ENCODE results near the gene SNRNP25.
"Not testable (repeated sequence)": the region's sequence is repeated elsewhere in the genome, so short reads cannot be mapped to it uniquely, and the experiment has no call there.

Gene SNRNP25

GRCh38 chr16:42069-42457 lies 11.6 kb upstream of the SNRNP25 start:
- no peak for DNase-seq

DNA sequence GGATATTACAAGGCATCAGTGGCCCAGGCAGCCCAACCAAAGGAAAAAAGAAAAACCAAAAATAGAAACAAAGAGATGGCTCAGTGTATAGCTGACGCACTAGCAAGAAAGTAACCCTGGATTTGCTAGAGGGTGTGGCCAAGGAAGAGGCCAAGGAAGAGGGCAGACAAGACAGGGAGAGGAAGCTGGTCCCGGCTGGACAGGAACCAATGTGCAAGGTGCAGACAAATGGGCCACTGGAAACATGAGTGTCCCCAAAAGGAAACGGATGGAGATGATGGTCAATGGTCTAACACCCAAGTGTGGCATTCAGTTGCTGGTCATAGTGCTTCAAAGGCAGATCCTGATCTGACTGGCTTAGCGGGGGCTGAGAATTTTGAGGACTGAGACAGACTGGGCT lies 10.9 kb upstream of the SNRNP25 start:
- no peak for DNase-seq

- no peak for DNase-seq
Observed at GRCh38 chr16:43294-43693, 10.3 kb upstream of the SNRNP25 start.

GRCh38 chr16:44655-45054 lies 9.0 kb upstream of the SNRNP25 start:
- DNase-seq = no peak

DNA sequence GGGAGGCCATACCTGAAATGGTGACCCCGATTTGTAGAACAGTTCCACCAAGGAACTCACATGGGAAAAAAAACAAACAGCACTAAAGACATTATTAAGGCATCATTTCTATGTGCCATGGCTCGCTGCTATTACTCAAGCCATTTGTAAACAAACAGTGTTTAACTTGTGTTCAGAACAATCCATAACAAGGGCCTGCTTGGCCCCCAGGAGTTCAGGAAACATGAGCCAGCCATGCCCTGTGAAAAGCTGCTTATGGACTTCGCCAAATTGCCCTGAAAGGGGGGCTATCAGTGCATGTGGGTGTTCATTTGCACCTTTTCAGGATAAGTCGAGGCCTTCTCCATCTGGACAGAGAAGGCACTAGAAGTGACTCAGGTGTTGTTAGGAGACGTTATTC lies 8.2 kb upstream of the SNRNP25 start:
- no peak for DNase-seq

DNA sequence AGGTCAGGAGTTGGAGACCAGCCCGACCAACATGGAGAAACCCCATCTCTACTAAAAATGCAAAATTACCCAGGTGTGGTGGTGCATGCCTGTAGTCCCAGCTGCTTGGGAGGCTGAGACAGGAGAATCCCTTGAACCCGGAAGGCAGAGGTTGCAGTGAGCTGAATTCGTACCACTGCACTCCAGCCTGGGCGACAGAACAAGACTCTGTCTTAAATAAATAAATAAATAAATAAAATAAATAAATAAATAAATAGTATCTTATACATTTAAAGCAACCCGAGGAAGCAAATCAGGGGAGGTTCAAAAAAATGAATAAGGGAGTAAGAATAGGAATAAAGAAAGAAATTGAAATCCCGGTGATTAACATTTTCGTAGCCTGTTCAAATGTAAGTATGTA lies 7.1 kb upstream of the SNRNP25 start:
- not testable (repeated sequence) for DNase-seq

DNA sequence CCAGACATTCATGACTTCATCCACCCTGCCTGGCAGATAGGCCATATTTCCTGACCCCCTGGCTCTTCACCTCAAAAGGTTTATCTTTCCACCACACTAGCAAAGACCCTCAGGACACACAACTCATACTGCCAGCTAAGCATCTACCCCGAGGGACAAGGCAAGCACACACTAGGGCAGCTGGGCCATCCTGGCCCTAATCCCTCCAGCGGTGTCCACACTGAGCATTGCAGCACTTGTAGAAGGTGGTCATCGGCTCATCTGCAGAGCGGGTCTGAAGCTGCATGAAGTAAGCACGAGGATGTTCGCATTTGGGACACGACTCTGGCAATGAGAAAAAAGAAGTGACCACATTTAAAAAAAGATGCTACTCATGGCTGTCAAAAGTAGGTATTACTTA lies 6.4 kb upstream of the SNRNP25 start:
- DNase-seq = no peak

- DNase-seq = no peak
Observed at GRCh38 chr16:50769-51591, 2.6 kb upstream of the SNRNP25 start.

- DNase-seq = no peak
Observed at GRCh38 chr16:54237-54581, 581 bp downstream of the SNRNP25 start.

DNA sequence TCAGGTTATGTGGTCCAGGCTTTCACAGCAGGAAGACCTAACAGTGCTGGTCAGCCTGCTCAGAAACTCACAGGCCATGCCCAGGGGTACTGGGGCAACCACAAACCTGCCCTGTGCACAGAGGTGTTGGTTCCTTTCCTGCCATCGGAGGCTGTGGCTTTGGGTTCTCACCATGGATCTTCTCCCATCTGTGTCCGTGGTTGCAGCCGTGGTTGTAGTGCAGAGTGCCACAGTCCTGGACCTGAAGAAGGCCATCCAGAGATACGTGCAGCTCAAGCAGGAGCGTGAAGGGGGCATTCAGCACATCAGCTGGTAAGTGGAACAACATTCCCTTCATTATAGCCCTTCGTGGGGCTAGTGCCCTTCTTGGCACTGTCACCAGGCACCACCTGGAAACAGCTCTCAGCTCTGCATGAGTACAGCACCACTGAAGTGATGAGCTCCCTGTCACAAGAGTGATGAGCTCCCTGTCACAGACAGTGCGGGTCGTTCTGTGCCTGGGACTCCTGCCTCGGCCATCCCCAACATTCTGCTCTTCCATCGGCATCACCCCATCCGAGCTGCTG lies 2.0 kb downstream of the SNRNP25 start:
- DNase-seq = no peak

- no peak for DNase-seq
Observed at GRCh38 chr16:56231-56927, 2.8 kb downstream of the SNRNP25 start.

DNA sequence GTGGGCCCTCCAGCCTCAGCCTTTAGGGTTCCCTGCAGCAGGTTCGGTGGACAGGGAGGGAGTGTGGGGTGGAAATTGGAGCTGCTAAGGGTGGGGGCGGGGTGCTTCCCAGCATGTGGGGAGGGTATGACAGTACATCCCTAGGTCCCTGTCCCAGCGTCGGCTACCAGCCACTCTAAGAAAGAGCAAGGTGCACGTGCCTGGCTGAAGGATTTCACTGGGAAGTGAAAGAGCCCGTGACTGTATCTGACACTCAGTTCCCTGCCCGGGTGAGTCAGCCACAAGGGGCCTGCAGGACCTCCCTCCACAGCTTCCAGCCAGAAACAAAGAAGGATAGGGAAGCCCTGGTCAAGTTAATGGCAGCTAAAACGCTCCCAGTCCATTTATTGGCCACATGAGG lies 4.1 kb downstream of the SNRNP25 start:
- DNase-seq = no peak

DNA sequence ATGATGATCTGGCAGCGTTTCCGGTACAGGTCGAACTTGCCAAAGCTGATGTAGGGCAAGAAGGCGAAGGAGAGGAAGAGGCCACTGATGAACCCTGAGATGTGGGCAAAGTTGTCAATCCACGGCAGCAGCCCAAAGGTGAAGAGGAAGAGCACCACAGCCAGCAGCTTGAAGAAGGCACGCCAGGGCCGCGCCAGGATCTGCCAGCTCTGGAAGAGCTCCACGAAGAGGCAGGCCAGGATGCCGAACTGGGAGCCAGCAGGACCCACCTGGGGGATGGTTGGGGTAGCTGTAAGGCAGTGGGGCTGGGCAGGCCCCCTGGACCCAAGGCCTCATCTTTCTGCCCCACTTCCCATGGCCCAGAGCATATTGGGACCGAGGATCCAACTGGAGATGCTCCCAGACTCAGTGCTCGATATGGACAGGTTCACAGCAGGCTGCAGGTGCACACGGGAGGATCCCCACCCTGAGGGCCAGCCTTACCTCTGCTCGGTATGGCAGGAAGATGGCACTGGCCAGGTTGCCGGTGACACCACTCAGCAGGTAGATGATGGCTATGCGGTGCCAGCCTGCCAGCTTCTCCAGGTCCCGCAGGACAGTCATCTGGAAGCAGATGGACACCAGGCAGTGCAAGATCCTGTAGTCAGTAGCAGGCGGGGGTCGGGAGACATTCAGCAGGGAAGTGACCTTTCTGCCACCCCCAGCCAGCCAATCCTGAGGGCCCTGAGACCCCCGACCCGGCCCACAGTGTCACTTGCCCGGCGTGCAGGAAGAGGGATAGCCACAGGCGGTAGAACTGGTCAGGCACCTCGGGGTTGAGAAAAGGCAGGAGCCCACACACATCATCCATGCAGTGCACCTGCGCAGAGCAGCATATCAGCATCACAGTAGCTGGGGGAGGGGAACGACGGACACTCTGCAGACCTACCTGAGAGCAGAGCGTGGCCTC lies 5.1 kb downstream of the SNRNP25 start:
- DNase-seq = no peak

DNA sequence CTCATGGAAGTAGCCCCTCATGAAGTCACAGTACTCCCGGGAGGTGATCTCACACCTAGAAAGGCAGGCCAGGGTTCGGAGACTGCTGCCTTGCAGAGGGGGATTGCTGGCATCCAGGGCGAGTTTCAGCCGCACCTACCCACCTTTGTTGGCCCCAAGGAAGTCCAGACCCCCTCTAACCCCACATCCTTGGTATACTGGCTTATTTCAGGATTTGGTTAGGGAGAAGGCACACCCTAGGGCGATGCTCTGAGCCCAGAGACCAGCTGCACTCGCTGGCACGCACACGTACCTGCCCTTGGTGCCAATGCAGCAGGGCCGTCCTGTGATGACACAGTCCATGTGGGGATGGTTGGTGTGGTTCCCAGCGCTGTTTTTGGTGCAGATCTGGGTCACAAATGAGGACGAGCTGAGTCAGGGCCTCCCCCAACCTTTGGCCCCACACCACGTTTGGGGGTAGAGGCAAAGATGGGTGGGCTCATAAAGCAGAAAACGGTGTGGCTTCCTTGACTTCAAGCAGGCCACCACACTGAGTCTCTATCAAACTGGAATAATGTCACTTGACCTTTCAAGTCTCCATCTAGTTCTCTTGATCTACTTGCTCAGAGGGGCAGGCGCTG lies 5.9 kb downstream of the SNRNP25 start:
- DNase-seq = no peak

DNA sequence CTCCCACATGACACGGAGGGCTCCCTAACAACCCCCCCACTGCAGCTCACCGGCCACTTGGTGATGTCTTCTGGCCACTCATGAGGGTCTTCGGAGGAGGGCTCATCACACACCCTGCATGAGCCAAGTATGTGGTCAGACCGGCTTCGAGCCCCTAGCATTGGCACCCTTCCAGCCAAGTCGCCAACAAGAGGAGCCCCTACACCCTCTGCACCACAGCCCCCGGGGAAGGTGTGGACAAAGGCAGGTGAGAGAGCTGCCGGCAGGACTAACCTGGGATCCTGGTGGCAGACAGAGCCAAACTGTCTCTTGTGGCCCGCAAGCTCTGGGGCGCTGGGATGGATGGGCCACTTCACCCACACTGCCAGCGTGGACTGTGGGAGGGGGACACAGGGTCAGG lies 6.5 kb downstream of the SNRNP25 start:
- DNase-seq = no peak

DNA sequence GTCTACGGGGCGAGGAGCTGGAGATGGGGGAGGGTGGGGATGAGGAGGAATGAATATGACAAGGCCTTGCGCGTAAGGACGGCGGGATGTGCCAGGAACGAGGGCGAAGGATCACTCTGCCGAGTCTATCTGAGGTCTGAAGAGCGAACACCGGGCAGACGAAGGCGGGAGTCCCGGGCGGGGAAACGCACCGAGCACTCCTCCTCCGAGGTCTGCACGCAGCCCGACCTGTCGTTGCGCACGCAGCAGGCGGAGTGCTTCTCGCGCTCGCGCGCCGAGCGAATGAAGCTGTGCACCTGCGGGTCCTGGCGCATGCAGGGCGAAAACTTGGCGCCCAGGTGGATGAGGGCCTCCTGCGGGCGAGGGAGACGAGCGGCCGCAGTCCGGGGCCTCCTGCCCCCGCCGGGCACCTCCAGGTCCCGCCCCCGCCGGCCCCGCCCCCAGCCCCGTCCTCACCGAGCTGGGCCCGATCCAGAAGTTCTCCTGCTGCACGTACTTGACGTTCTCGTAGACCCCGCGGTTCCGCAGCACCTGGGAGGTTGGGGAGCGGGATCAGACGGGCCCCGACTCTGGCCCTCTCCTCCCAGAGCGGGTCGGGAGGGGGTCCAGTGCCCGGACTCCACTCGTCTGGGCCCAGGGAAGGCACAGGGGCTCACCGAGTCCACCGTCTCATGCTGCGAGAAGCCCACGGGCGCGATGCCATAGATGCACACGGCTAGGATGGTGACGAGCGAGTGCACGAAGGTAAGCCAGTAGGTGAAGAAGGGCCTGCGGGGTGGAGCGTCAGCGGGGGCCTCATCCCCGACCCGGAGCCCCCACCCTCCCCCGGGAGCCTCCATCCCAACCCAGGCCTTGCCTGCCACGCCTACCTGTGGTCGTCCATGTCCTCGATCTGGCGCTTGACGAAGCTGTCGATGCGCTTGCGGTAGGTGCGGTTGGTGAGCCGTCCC lies 7.6 kb downstream of the SNRNP25 start:
- no peak for DNase-seq

DNA sequence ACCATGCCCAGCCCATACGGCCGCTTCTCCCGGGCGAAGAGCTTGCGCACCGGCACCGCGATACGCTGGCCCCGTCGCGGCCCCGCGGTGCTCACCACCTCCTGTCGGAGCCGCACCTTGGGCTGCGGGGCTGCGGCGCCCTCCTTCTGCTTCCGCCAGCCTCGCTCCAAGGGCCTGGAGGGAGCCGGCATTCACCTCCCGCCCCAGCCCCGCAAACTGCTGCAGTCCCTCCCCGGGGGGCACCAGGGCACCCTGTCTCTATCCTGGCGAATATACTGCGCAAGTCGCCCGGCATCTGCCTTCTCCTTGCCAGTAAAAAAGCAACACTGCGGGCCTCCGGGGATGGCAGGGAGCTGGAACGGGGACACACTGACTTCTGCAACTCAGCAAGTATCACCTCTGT lies 8.3 kb downstream of the SNRNP25 start:
- no peak for DNase-seq

DNA sequence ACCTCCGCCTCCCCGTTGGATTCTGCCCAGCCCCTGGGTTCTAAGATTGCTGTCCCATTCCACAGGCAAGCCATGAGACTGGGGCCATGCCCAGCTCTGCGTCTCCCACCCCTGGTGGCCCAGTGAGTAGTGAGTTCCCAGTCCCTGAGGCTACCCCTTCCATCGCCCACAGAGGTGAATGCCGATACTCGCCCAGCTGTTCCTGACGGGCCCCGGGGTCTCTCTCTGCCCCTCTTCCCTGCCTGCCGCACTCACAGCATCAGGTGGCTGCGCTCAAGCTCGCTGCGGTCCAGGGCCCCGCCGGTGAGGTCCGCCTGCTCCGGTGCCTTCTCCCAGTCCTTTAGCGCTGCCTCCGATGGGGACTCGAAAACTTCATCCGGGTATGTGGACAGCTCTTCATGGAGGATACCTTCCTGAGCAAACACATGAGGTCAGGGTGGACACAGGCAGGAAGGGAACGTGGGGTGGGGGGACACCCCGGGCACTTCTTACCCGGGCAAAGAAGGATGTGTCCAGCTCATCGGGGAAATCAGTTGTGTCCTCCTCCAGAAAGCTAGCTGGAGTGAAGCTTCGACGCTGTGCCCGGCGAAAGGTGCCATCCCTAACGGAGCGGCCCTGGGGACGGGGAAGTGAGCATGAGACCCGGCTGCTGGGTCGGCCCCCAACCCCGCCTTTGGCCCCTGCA lies 8.8 kb downstream of the SNRNP25 start:
- DNase-seq = no peak

DNA sequence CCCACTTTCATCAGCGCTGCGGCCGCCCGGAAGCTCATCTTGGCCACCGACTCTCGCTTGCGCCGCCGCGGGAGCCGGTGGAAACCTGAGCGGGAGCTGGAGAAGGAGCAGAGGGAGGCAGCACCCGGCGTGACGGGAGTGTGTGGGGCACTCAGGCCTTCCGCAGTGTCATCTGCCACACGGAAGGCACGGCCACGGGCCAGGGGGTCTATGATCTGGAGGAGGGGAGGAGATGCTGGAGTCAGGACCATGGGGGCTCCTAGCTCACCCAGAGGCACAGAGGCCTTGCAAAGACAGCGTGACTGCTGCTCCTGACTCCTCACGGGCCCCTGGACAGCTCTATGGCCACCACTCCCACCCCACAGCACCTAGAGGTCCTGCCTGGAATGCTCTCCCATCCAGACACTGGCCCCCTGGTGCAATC lies 9.4 kb downstream of the SNRNP25 start:
- DNase-seq = no peak

- no peak for DNase-seq
Observed at GRCh38 chr16:63466-63865, 9.8 kb downstream of the SNRNP25 start.

Measured in NCI-H2029 treated with DMSO at 0.1 percent for 48 hours (cell line).